Loucy (cell line): ENCODE data around the gene PPIL4.

Experiments
- EZH2phosphoT487 ChIP-seq: fragments of 200-600 bp; IDR thresholded peaks from 2 replicates; pipeline ENCODE4 v1.6.1; 2018; ENCODE audit warnings: antibody characterized with exemption, mild to moderate bottlenecking, moderate library complexity, borderline replicate concordance
- TF ChIP-seq, protein P1 (sequence below): fragments of 200-600 bp; sonication (generic); conservative IDR thresholded peaks from 2 replicates; pipeline ENCODE4 v1.5.1; 2014; ENCODE audit warnings: mild to moderate bottlenecking, antibody characterized with exemption, low read length

DNA sequence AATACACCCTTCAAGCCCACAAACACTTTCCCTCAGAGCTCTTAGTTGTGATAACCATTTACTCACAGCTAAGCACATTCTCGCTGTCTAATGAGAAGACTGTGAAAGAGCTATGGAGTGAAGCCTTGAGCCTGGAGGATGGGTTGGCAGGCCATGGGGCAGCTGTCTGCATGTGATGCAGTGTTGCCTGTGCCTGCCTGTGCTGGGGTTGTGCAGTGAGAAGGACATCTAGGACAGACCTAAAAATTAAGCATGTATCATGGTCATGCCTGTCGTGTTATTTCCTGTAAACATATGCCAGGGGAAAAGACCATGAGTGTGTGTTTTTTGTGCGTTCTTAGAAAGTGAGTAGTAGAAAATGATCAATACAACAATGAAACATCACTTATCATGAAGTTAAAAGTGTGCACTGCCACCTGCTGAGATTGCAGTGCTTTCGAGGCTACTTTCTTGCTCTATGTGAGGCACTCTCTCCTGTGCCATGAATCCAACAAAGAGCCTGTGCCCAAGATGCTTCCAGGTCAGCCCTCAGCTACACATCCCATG, 53.0 kb downstream of the PPIL4 start:
- TF ChIP-seq, protein P1, sequence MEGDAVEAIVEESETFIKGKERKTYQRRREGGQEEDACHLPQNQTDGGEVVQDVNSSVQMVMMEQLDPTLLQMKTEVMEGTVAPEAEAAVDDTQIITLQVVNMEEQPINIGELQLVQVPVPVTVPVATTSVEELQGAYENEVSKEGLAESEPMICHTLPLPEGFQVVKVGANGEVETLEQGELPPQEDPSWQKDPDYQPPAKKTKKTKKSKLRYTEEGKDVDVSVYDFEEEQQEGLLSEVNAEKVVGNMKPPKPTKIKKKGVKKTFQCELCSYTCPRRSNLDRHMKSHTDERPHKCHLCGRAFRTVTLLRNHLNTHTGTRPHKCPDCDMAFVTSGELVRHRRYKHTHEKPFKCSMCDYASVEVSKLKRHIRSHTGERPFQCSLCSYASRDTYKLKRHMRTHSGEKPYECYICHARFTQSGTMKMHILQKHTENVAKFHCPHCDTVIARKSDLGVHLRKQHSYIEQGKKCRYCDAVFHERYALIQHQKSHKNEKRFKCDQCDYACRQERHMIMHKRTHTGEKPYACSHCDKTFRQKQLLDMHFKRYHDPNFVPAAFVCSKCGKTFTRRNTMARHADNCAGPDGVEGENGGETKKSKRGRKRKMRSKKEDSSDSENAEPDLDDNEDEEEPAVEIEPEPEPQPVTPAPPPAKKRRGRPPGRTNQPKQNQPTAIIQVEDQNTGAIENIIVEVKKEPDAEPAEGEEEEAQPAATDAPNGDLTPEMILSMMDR: no peak
- no peak for TF ChIP-seq EZH2phosphoT487
